ENCODE data around the gene ITGB8.

GRCh38 chr7:20306180-20306946, 24.3 kb upstream of the ITGB8 start:
- TF ChIP-seq, protein P1, sequence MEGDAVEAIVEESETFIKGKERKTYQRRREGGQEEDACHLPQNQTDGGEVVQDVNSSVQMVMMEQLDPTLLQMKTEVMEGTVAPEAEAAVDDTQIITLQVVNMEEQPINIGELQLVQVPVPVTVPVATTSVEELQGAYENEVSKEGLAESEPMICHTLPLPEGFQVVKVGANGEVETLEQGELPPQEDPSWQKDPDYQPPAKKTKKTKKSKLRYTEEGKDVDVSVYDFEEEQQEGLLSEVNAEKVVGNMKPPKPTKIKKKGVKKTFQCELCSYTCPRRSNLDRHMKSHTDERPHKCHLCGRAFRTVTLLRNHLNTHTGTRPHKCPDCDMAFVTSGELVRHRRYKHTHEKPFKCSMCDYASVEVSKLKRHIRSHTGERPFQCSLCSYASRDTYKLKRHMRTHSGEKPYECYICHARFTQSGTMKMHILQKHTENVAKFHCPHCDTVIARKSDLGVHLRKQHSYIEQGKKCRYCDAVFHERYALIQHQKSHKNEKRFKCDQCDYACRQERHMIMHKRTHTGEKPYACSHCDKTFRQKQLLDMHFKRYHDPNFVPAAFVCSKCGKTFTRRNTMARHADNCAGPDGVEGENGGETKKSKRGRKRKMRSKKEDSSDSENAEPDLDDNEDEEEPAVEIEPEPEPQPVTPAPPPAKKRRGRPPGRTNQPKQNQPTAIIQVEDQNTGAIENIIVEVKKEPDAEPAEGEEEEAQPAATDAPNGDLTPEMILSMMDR (conservative IDR thresholded peaks at IDR 0.05; ENCODE audit: low read depth, low read length) = no peak
- no peak for TF ChIP-seq EZH2 (IDR thresholded peaks at IDR 0.05; ENCODE audit: low read length, unreplicated experiment)
